ENCODE data around the gene NLRP1.
A peak's percentile ranks its signal among the peaks of the same experiment; 100 is the strongest.

The NLRP1 gene

GRCh38 chr17:5552841-5553240 lies 31.5 kb downstream of the NLRP1 start:
- no peak for DNase-seq

- no peak for DNase-seq
Measured at GRCh38 chr17:5545051-5545987, 39.0 kb downstream of the NLRP1 start.

GRCh38 chr17:5544115-5544514 lies 40.2 kb downstream of the NLRP1 start:
- DNase-seq, result no peak

- DNase-seq, result no peak
Measured at GRCh38 chr17:5541610-5542202, 42.6 kb downstream of the NLRP1 start.

GRCh38 chr17:5540321-5540720 lies 44.0 kb downstream of the NLRP1 start:
- no peak for DNase-seq

GRCh38 chr17:5539286-5539685 lies 45.0 kb downstream of the NLRP1 start:
- no peak for DNase-seq

GRCh38 chr17:5536866-5537650 lies 47.3 kb downstream of the NLRP1 start:
- peak; percentile 61 for DNase-seq

GRCh38 chr17:5535436-5535835 lies 48.9 kb downstream of the NLRP1 start:
- no peak for DNase-seq

GRCh38 chr17:5533486-5534315 lies 50.6 kb downstream of the NLRP1 start:
- no peak for DNase-seq

- no peak for DNase-seq
Measured at GRCh38 chr17:5532581-5532980, 51.7 kb downstream of the NLRP1 start.

GRCh38 chr17:5531085-5531418 lies 53.3 kb downstream of the NLRP1 start:
- no peak for DNase-seq

- DNase-seq, result no peak
Measured at GRCh38 chr17:5530265-5531084, 53.8 kb downstream of the NLRP1 start.

GRCh38 chr17:5527601-5528250 lies 56.6 kb downstream of the NLRP1 start:
- no peak for DNase-seq

GRCh38 chr17:5526821-5527598 lies 57.3 kb downstream of the NLRP1 start:
- DNase-seq, result peak; percentile 92

GRCh38 chr17:5523249-5523648 lies 61.1 kb downstream of the NLRP1 start:
- no peak for DNase-seq

- DNase-seq, result no peak
Measured at GRCh38 chr17:5522476-5522875, 61.8 kb downstream of the NLRP1 start.

GRCh38 chr17:5516060-5516792 lies 68.1 kb downstream of the NLRP1 start:
- DNase-seq, result no peak

- no peak for DNase-seq
Measured at GRCh38 chr17:5514976-5515375, 69.3 kb downstream of the NLRP1 start.

- no peak for DNase-seq
Measured at GRCh38 chr17:5513628-5514027, 70.7 kb downstream of the NLRP1 start.

Measured in femur (tissue), 1 donor.